MM.1S (cell line): ENCODE measurements around the gene GPATCH3.

Experiments
- EZH2 ChIP-seq: fragments of 300-600 bp; sonication (generic); optimal IDR thresholded peaks from 2 replicates; pipeline ENCODE3; 2017; ENCODE audit warnings: low read depth, mild to moderate bottlenecking, antibody characterized with exemption, low read length, mixed read lengths
- TF ChIP-seq, protein P1 (sequence below): fragments of 300-600 bp; sonication (generic); IDR thresholded peaks from 2 replicates; pipeline ENCODE4 v1.5.1; 2016; ENCODE audit warnings: antibody characterized with exemption, low read length, mixed read lengths

GRCh38 chr1:26912147-26912490, 11.9 kb upstream of the GPATCH3 start:
- TF ChIP-seq, protein P1, sequence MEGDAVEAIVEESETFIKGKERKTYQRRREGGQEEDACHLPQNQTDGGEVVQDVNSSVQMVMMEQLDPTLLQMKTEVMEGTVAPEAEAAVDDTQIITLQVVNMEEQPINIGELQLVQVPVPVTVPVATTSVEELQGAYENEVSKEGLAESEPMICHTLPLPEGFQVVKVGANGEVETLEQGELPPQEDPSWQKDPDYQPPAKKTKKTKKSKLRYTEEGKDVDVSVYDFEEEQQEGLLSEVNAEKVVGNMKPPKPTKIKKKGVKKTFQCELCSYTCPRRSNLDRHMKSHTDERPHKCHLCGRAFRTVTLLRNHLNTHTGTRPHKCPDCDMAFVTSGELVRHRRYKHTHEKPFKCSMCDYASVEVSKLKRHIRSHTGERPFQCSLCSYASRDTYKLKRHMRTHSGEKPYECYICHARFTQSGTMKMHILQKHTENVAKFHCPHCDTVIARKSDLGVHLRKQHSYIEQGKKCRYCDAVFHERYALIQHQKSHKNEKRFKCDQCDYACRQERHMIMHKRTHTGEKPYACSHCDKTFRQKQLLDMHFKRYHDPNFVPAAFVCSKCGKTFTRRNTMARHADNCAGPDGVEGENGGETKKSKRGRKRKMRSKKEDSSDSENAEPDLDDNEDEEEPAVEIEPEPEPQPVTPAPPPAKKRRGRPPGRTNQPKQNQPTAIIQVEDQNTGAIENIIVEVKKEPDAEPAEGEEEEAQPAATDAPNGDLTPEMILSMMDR: no peak
- no peak for TF ChIP-seq EZH2
